MM.1S (cell line): ENCODE measurements around the gene WIPF3.

ENCODE experiments used
- EZH2 ChIP-seq: fragments of 300-600 bp; sonication (generic); optimal IDR thresholded peaks from 2 replicates; pipeline ENCODE3; 2017; ENCODE audit warnings: low read depth, mild to moderate bottlenecking, antibody characterized with exemption, low read length, mixed read lengths
- EZH2phosphoT487 ChIP-seq: fragments of 300-600 bp; sonication (generic); IDR thresholded peaks from 2 replicates; pipeline ENCODE4 v1.6.1; 2018; ENCODE audit warnings: antibody characterized with exemption, low read length
- TF ChIP-seq, protein P1 (sequence below): fragments of 300-600 bp; sonication (generic); IDR thresholded peaks from 2 replicates; pipeline ENCODE4 v1.5.1; 2016; ENCODE audit warnings: antibody characterized with exemption, low read length, mixed read lengths

DNA sequence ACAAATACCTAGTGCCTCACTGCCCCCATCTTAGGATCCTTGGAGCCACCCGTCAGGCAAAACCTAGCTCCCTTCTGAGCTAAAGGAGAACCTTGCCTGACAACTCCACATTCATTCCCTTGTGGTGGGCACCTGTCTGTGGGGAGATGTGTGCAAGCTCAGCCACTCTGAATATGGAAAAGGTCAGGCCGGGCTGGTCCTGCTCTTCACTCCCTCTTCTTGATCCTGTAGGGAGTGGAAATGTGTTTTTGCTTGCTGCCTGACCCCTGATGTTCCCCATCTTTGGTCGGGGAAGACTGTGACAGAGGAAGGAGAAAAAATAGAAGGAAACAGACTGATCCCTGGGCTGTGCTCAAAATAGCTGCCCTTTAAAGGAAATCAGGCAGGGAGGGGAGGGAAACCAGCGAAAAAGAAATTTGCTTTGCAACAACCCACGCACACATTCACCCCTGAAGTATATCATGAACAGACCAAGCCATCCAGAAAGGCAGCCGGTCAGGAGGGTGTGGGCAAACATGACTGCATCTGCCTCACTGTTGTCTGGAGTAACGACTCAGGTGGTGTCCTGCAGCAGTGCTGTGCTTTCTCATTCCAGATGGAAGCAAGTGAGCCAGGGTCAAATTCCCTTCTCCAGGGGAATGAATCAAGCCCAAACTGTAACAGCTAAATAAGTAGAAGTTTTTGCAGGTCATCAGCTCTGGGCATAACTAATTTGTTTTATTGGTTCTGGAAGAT is 109.3 kb downstream of the WIPF3 start:
- TF ChIP-seq, protein P1, sequence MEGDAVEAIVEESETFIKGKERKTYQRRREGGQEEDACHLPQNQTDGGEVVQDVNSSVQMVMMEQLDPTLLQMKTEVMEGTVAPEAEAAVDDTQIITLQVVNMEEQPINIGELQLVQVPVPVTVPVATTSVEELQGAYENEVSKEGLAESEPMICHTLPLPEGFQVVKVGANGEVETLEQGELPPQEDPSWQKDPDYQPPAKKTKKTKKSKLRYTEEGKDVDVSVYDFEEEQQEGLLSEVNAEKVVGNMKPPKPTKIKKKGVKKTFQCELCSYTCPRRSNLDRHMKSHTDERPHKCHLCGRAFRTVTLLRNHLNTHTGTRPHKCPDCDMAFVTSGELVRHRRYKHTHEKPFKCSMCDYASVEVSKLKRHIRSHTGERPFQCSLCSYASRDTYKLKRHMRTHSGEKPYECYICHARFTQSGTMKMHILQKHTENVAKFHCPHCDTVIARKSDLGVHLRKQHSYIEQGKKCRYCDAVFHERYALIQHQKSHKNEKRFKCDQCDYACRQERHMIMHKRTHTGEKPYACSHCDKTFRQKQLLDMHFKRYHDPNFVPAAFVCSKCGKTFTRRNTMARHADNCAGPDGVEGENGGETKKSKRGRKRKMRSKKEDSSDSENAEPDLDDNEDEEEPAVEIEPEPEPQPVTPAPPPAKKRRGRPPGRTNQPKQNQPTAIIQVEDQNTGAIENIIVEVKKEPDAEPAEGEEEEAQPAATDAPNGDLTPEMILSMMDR, result no peak
- no peak for TF ChIP-seq EZH2
- no peak for TF ChIP-seq EZH2phosphoT487
